ENCODE data around the gene BACH2. TPM values are rescaled to one million over a fixed set of nuclear protein-coding genes. Genes with fewer than 3 reads are reported as not detected.
"Not testable (repeated sequence)": the region's sequence is repeated elsewhere in the genome, so short reads cannot be mapped to it uniquely, and the experiment has no call there.

BACH2 gene
- total and polyA plus RNA-seq, 5 donors = 0.61 to 2.8 (median 1.5) TPM

- ATAC-seq (no peak), DNase-seq (no peak)
- 90% methylated on average over 5 of the region's 5 CpGs for WGBS
- Histone ChIP-seq H3K27ac (ENCODE audit: low read length) (no peak overlapping the region), H3K4me1 (ENCODE audit: control insufficient read depth, insufficient read depth, low read length) (no peaks in the 10 kb centered on the region), H3K27me3 (ENCODE audit: control insufficient read depth, insufficient read depth) (no peaks in the 10 kb centered on the region), H3K4me3 (ENCODE audit: low read length) (no peak overlapping the region), H3K9me3 (ENCODE audit: control insufficient read depth, low read length) (no peaks in the 10 kb centered on the region)
- intact Hi-C loops (cut with DNase I) = no loop called here
These were observed 147.8 kb downstream of the BACH2 start for GRCh38 chr6:90148867-90149266.

GRCh38 chr6:90146921-90147649, 149.6 kb downstream of the BACH2 start:
- no peak overlapping the region for H3K27ac ChIP-seq (ENCODE audit: low read length)
- 79% methylated on average over 13 of the region's 13 CpGs for WGBS
- no peak for ATAC-seq
- H3K27me3 ChIP-seq (ENCODE audit: control insufficient read depth, insufficient read depth) = no peaks in the 10 kb centered on the region
- no peaks in the 10 kb centered on the region for H3K9me3 ChIP-seq (ENCODE audit: control insufficient read depth, low read length)
- DNase-seq = no peak
- intact Hi-C loops (cut with DNase I) = no loop called here
- no peak overlapping the region for H3K4me3 ChIP-seq (ENCODE audit: low read length)
- H3K4me1 ChIP-seq (ENCODE audit: control insufficient read depth, insufficient read depth, low read length) = no peaks in the 10 kb centered on the region

- ATAC-seq (no peak), DNase-seq (no peak)
- H3K4me1 ChIP-seq (ENCODE audit: control insufficient read depth, insufficient read depth, low read length) = no peaks in the 10 kb centered on the region
- H3K27me3 ChIP-seq (ENCODE audit: control insufficient read depth, insufficient read depth) = no peaks in the 10 kb centered on the region
- H3K27ac ChIP-seq (ENCODE audit: low read length) = no peak overlapping the region
- no peaks in the 10 kb centered on the region for H3K9me3 ChIP-seq (ENCODE audit: control insufficient read depth, low read length)
- WGBS = 91% methylated on average over 4 of the region's 4 CpGs
- intact Hi-C loops (cut with DNase I) = no loop called here
- no peak overlapping the region for H3K4me3 ChIP-seq (ENCODE audit: low read length)
These were observed 150.6 kb downstream of the BACH2 start for GRCh38 chr6:90146024-90146423.

GRCh38 chr6:90144928-90145555, 151.6 kb downstream of the BACH2 start:
- ATAC-seq (no peak), DNase-seq (no peak)
- Histone ChIP-seq H3K27me3 (ENCODE audit: control insufficient read depth, insufficient read depth) (no peaks in the 10 kb centered on the region), H3K27ac (ENCODE audit: low read length) (no peak overlapping the region), H3K9me3 (ENCODE audit: control insufficient read depth, low read length) (no peaks in the 10 kb centered on the region), H3K4me3 (ENCODE audit: low read length) (no peak overlapping the region), H3K4me1 (ENCODE audit: control insufficient read depth, insufficient read depth, low read length) (no peaks in the 10 kb centered on the region)
- 93% methylated on average over 3 of the region's 3 CpGs for WGBS
- intact Hi-C loops (cut with DNase I) = no loop called here

- intact Hi-C loops (cut with DNase I) = no loop called here
- DNase-seq (no peak), ATAC-seq (no peak)
- Histone ChIP-seq H3K4me3 (ENCODE audit: low read length) (no peak overlapping the region), H3K27me3 (ENCODE audit: control insufficient read depth, insufficient read depth) (no peaks in the 10 kb centered on the region), H3K4me1 (ENCODE audit: control insufficient read depth, insufficient read depth, low read length) (no peaks in the 10 kb centered on the region), H3K9me3 (ENCODE audit: control insufficient read depth, low read length) (no peaks in the 10 kb centered on the region), H3K27ac (ENCODE audit: low read length) (no peak overlapping the region)
- 96% methylated on average over 3 of the region's 3 CpGs for WGBS
These were observed 152.2 kb downstream of the BACH2 start for GRCh38 chr6:90144396-90144795.

GRCh38 chr6:90140683-90141082, 156.0 kb downstream of the BACH2 start:
- Histone ChIP-seq H3K27ac (ENCODE audit: low read length) (no peak overlapping the region), H3K9me3 (ENCODE audit: control insufficient read depth, low read length) (no peaks in the 10 kb centered on the region), H3K4me3 (ENCODE audit: low read length) (no peak overlapping the region), H3K4me1 (ENCODE audit: control insufficient read depth, insufficient read depth, low read length) (no peaks in the 10 kb centered on the region), H3K27me3 (ENCODE audit: control insufficient read depth, insufficient read depth) (no peaks in the 10 kb centered on the region)
- no peak for ATAC-seq
- WGBS = 99% methylated on average over 1 of the region's 1 CpG
- intact Hi-C loops (cut with DNase I) = no loop called here
- DNase-seq = no peak

GRCh38 chr6:90139272-90139817, 157.3 kb downstream of the BACH2 start:
- Histone ChIP-seq H3K4me3 (ENCODE audit: low read length) (no peak overlapping the region), H3K9me3 (ENCODE audit: control insufficient read depth, low read length) (no peaks in the 10 kb centered on the region), H3K4me1 (ENCODE audit: control insufficient read depth, insufficient read depth, low read length) (no peaks in the 10 kb centered on the region), H3K27me3 (ENCODE audit: control insufficient read depth, insufficient read depth) (no peaks in the 10 kb centered on the region), H3K27ac (ENCODE audit: low read length) (no peak overlapping the region)
- 94% methylated on average over 7 of the region's 7 CpGs for WGBS
- ATAC-seq = no peak
- DNase-seq = no peak
- intact Hi-C loops (cut with DNase I) = no loop called here

GRCh38 chr6:90136837-90137568, 159.6 kb downstream of the BACH2 start:
- Histone ChIP-seq H3K9me3 (ENCODE audit: control insufficient read depth, low read length) (no peaks in the 10 kb centered on the region), H3K4me1 (ENCODE audit: control insufficient read depth, insufficient read depth, low read length) (no peaks in the 10 kb centered on the region), H3K4me3 (ENCODE audit: low read length) (no peak overlapping the region), H3K27ac (ENCODE audit: low read length) (no peak overlapping the region), H3K27me3 (ENCODE audit: control insufficient read depth, insufficient read depth) (no peaks in the 10 kb centered on the region)
- 79% methylated on average over 2 of the region's 2 CpGs for WGBS
- no peak for DNase-seq
- intact Hi-C loops (cut with DNase I) = no loop called here
- no peak for ATAC-seq

- no peaks in the 10 kb centered on the region for H3K9me3 ChIP-seq (ENCODE audit: control insufficient read depth, low read length)
- 86% methylated on average over 2 of the region's 2 CpGs for WGBS
- ATAC-seq (no peak), DNase-seq (no peak)
- no peaks in the 10 kb centered on the region for H3K27me3 ChIP-seq (ENCODE audit: control insufficient read depth, insufficient read depth)
- H3K4me1 ChIP-seq (ENCODE audit: control insufficient read depth, insufficient read depth, low read length) = no peaks in the 10 kb centered on the region
- H3K4me3 ChIP-seq (ENCODE audit: low read length) = no peak overlapping the region
- intact Hi-C loops (cut with DNase I) = no loop called here
- no peak overlapping the region for H3K27ac ChIP-seq (ENCODE audit: low read length)
These were observed 160.5 kb downstream of the BACH2 start for GRCh38 chr6:90136176-90136575.

GRCh38 chr6:90135667-90136066, 161.0 kb downstream of the BACH2 start:
- Histone ChIP-seq H3K4me1 (ENCODE audit: control insufficient read depth, insufficient read depth, low read length) (no peaks in the 10 kb centered on the region), H3K27me3 (ENCODE audit: control insufficient read depth, insufficient read depth) (no peaks in the 10 kb centered on the region), H3K9me3 (ENCODE audit: control insufficient read depth, low read length) (no peaks in the 10 kb centered on the region), H3K27ac (ENCODE audit: low read length) (no peak overlapping the region), H3K4me3 (ENCODE audit: low read length) (no peak overlapping the region)
- WGBS = 82% methylated on average over 5 of the region's 5 CpGs
- DNase-seq = no peak
- ATAC-seq = no peak
- intact Hi-C loops (cut with DNase I) = no loop called here

- intact Hi-C loops (cut with DNase I); DNase-seq; H3K9me3 ChIP-seq (ENCODE audit: control insufficient read depth, low read length); H3K4me1 ChIP-seq (ENCODE audit: control insufficient read depth, insufficient read depth, low read length); H3K27me3 ChIP-seq (ENCODE audit: control insufficient read depth, insufficient read depth); H3K27ac ChIP-seq (ENCODE audit: low read length); H3K4me3 ChIP-seq (ENCODE audit: low read length); ATAC-seq: not testable (repeated sequence)
- WGBS = 97% methylated on average over 3 of the region's 3 CpGs
These were observed 163.0 kb downstream of the BACH2 start for GRCh38 chr6:90133664-90134063.

All from right cardiac atrium (tissue), 5 donors.